Activated B cell treated with CpG ODN at 0.5 μM for 24 hours (primary cell): Measurements from ENCODE around the gene KIRREL3. TPM values are rescaled to one million over a fixed set of nuclear protein-coding genes. Genes with fewer than 3 reads are reported as not detected.

Experiments used
- ATAC-seq: fragments of 200-7000 bp; cut with Tn5 transposase; one replicate; pipeline ENCODE4 v1.10.0; 2021; ENCODE audit warnings: low read depth, mild to moderate bottlenecking, moderate library complexity
- CTCF ChIA-PET: fragments of 350-600 bp; sonication (Branson Sonifier 250); formaldehyde crosslinking; loops from one replicate; lab custom pipeline; 2021; ENCODE audit warnings: antibody characterized with exemption; lab: Charles Lee
- POLR2A ChIA-PET: fragments of 350-600 bp; sonication (Branson Sonifier 250); formaldehyde crosslinking; loops from one replicate; lab custom pipeline; 2021; ENCODE audit warnings: antibody characterized with exemption; lab: Charles Lee
- DNase-seq: peaks from one replicate; pipeline ENCODE4 v3.0.0; 2022
- H3K27ac Mint-ChIP-seq: one replicate; pipeline ENCODE4 v1.8.0; 2020; ENCODE audit warnings: mixed read lengths
- H3K27me3 Mint-ChIP-seq: one replicate; pipeline ENCODE4 v1.8.0; 2021; ENCODE audit warnings: mixed read lengths
- H3K36me3 Mint-ChIP-seq: one replicate; pipeline ENCODE4 v1.8.0; 2021; ENCODE audit warnings: low read depth, mixed read lengths
- H3K4me1 Mint-ChIP-seq: one replicate; pipeline ENCODE4 v1.8.0; 2021; ENCODE audit warnings: mixed read lengths
- H3K4me3 Mint-ChIP-seq: one replicate; pipeline ENCODE4 v1.8.0; 2020; ENCODE audit warnings: mild to moderate bottlenecking, mixed read lengths
- H3K9me3 Mint-ChIP-seq: one replicate; pipeline ENCODE4 v1.8.0; 2020; ENCODE audit warnings: mixed read lengths
- intact Hi-C: fragments of 100-400 bp; cut with micrococcal nuclease; formaldehyde crosslinking; loops from one replicate; pipeline ENCODE4 v1.15.1; 2024
- total RNA-seq: library from RNA; stranded (reverse); gene quantifications from 2 replicates; pipeline ENCODE4 v1.2.3, GENCODE V29; 2022
- TF ChIP-seq, protein P1 (sequence below): fragments of 200-600 bp; IDR thresholded peaks from one replicate; pipeline ENCODE4 v1.8.0; 2022; ENCODE audit warnings: antibody characterized with exemption, mild to moderate bottlenecking

KIRREL3 gene
- total RNA-seq, 1 donor from 2014 or later, result not detected

DNA sequence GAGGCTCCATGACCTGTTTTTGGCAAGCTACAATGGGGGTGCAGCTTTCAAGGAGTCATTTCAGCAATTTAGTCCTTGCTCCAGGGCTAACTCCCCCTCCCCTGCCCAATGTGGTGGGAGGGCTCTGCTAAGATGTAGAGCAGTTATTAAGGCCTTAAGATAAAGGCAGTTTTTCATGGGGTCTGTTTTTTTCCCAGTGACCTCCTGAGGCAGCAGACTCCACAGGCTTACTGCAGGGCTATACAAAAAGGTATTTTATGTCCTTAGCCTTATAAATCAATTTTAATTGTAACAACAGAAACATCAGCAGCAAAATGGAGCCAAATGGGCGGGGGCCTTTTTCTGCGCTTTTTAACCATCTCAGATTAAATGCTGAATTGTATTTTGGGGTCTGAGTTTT is 192.3 kb downstream of the KIRREL3 start:
- DNase-seq, result no peak
- no peak overlapping the region for H3K27ac Mint-ChIP-seq
- no peak for ATAC-seq
- H3K9me3 Mint-ChIP-seq, result no peaks in the 10 kb centered on the region
- ChIA-PET CTCF (no interaction called here), POLR2A (no interaction called here)
- H3K4me1 Mint-ChIP-seq, result no peaks in the 10 kb centered on the region
- H3K4me3 Mint-ChIP-seq, result no peak overlapping the region
- intact Hi-C loops, result no loop called here
- no peaks in the 10 kb centered on the region for H3K27me3 Mint-ChIP-seq
- no peaks in the 10 kb centered on the region for H3K36me3 Mint-ChIP-seq
- TF ChIP-seq, protein P1, sequence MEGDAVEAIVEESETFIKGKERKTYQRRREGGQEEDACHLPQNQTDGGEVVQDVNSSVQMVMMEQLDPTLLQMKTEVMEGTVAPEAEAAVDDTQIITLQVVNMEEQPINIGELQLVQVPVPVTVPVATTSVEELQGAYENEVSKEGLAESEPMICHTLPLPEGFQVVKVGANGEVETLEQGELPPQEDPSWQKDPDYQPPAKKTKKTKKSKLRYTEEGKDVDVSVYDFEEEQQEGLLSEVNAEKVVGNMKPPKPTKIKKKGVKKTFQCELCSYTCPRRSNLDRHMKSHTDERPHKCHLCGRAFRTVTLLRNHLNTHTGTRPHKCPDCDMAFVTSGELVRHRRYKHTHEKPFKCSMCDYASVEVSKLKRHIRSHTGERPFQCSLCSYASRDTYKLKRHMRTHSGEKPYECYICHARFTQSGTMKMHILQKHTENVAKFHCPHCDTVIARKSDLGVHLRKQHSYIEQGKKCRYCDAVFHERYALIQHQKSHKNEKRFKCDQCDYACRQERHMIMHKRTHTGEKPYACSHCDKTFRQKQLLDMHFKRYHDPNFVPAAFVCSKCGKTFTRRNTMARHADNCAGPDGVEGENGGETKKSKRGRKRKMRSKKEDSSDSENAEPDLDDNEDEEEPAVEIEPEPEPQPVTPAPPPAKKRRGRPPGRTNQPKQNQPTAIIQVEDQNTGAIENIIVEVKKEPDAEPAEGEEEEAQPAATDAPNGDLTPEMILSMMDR, result no peak

DNA sequence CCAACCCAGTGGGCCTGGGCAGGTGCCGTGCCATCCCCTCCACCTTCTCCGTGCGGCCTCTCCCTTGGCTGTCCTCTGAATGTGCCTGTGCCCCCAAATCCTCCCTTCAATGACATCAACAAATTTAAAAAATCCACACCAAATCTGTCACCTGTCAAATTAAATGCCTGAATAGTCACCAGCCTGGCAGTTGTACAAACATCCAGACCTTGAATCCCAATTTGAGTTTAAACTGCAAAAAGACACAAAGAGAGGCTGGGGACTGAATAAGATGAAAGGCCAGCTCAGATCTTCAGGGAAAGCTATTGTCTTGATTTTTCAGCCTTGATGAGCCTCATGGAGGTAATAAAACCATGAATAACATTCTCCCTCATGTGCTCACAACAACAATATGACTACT is 194.7 kb downstream of the KIRREL3 start:
- Mint-ChIP-seq H3K27me3 (no peaks in the 10 kb centered on the region), H3K4me3 (no peak overlapping the region), H3K27ac (no peak overlapping the region), H3K9me3 (no peaks in the 10 kb centered on the region), H3K36me3 (no peaks in the 10 kb centered on the region), H3K4me1 (no peaks in the 10 kb centered on the region)
- no peak for DNase-seq
- ATAC-seq, result no peak
- ChIA-PET CTCF (no interaction called here), POLR2A (no interaction called here)
- intact Hi-C loops, result no loop called here
- TF ChIP-seq, protein P1, result no peak

DNA sequence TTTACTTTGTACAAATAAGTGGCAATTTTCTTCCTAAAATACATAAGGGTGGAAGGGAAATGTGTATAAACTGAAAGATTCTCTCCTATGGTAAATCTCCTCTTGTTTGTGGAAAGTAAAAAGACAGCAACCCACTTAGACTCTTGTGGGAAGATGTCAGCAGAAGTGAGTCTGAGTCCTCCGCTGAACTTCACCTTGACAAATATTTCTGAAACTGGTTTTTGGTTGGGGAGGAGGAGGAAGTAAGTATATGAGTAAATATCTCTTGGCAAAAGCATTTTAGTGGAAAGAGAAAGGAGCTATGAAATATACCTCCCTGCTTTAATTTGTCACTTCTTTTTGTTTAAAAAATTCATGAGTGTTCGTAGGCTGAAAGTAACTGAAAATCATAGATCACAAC is 196.2 kb downstream of the KIRREL3 start:
- TF ChIP-seq, protein P1, result no peak
- H3K4me3 Mint-ChIP-seq, result no peak overlapping the region
- no peaks in the 10 kb centered on the region for H3K4me1 Mint-ChIP-seq
- no peak for ATAC-seq
- H3K27ac Mint-ChIP-seq, result no peak overlapping the region
- POLR2A ChIA-PET, result no interaction called here
- intact Hi-C loops, result no loop called here
- CTCF ChIA-PET, result no interaction called here
- DNase-seq, result no peak
- H3K36me3 Mint-ChIP-seq, result no peaks in the 10 kb centered on the region
- no peaks in the 10 kb centered on the region for H3K9me3 Mint-ChIP-seq
- no peaks in the 10 kb centered on the region for H3K27me3 Mint-ChIP-seq

DNA sequence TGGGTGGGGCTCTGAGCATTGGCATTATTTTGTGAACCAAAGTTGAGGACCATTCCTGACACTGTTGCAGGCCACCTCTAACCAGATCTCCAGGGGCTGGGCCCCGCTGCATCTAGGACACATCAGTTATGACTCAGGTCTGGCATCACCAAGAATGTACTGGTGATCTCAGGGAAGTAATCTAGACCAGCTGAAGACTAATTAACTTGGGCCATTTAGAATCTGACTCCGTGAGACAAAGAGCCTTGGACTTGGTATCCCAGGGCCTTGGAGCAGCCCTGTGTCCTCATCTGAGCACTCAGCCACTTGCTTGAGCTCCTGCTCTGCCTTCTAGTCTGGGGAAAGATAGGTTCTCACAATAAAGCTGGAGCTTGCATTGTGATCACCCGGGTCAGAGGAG is 200.6 kb downstream of the KIRREL3 start:
- no peak overlapping the region for H3K27ac Mint-ChIP-seq
- TF ChIP-seq, protein P1, result no peak
- POLR2A ChIA-PET, result no interaction called here
- no peaks in the 10 kb centered on the region for H3K9me3 Mint-ChIP-seq
- H3K27me3 Mint-ChIP-seq, result no peaks in the 10 kb centered on the region
- intact Hi-C loops, result no loop called here
- CTCF ChIA-PET, result no interaction called here
- ATAC-seq (no peak), DNase-seq (no peak)
- H3K36me3 Mint-ChIP-seq, result no peaks in the 10 kb centered on the region
- H3K4me3 Mint-ChIP-seq, result no peak overlapping the region
- no peaks in the 10 kb centered on the region for H3K4me1 Mint-ChIP-seq

DNA sequence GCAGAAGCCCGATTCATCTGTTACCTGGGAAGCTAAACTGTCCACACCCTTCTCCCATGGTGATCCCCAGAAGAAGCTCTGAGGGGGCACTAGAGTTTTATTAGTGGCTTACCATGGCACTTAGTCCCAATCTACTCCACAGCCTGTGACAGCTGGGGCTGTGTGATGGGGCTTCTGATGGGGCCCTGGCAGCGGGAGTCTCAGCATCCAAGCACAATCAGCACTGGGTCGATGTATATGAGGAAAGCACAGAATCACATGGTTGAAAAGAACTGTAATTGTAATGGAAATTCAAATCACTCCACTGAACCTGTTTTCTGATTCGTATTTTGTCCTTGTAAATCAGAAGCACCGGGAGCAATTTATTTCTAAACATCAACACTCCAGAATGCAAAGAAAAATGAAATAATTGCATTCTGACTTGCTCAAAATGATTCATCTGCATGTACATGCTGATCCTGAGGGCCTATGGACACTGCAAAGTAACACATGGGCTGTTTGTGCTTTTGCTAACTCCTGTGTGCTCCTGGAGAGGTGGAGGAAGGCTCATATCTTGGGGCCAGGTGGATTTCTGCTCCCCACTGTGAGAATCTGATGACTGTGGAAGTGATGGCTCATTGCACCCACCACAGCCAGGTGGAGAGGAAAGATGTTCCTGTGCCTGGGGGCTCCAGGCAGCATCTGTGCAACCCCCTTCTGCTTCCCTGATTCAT is 203.0 kb downstream of the KIRREL3 start:
- Mint-ChIP-seq H3K4me1 (no peaks in the 10 kb centered on the region), H3K4me3 (no peak overlapping the region), H3K36me3 (no peaks in the 10 kb centered on the region), H3K27ac (no peak overlapping the region), H3K9me3 (no peaks in the 10 kb centered on the region), H3K27me3 (no peaks in the 10 kb centered on the region)
- intact Hi-C loops, result no loop called here
- TF ChIP-seq, protein P1, result no peak
- ChIA-PET POLR2A (no interaction called here), CTCF (no interaction called here)
- ATAC-seq (no peak), DNase-seq (no peak)
